Activated naive CD8-positive, alpha-beta T cell treated with anti-CD3 and anti-CD28 coated beads, Interleukin-2, amount 50 U/mL, for 16 hours (primary cell): ENCODE measurements around the gene RNF10.
"Not testable (repeated sequence)": the region's sequence is repeated elsewhere in the genome, so short reads cannot be mapped to it uniquely, and the experiment has no call there.

Experiments
- DNase-seq: peaks from one replicate; pipeline ENCODE4 v3.0.0-alpha.2; 2020; ENCODE audit warnings: low read depth, low spot score

RNF10 gene

GRCh38 chr12:120614848-120615247, 80.7 kb downstream of the RNF10 start:
- DNase-seq: no peak

GRCh38 chr12:120617193-120617592, 83.0 kb downstream of the RNF10 start:
- not testable (repeated sequence) for DNase-seq

- DNase-seq: not testable (repeated sequence)
Measured at GRCh38 chr12:120617767-120618166, 83.6 kb downstream of the RNF10 start.

- DNase-seq: no peak
Measured at GRCh38 chr12:120618954-120619615, 84.9 kb downstream of the RNF10 start.

GRCh38 chr12:120620624-120621023, 86.5 kb downstream of the RNF10 start:
- DNase-seq: no peak

GRCh38 chr12:120625557-120626419, 91.6 kb downstream of the RNF10 start:
- no peak for DNase-seq
